Measurements from ENCODE around the gene HNRNPAB. TPM values are rescaled to one million over a fixed set of nuclear protein-coding genes. Genes with fewer than 3 reads are reported as not detected.

Gene HNRNPAB
- total RNA-seq, 4 donors from 2014 or later = 79.9 to 140 (median 106) TPM

GRCh38 chr5:178229861-178230260 lies 25.5 kb downstream of the HNRNPAB start:
- Histone ChIP-seq H3K4me1 (peaks cover 0 to 39% (median 18%) of the 10 kb centered on the region in 3 donors), H3K9me3 (no peaks in the 10 kb centered on the region), H3K27me3 (no peaks in the 10 kb centered on the region), H3K4me3 (no peak overlapping the region), H3K36me3 (peaks cover 0 to 63% of the 10 kb centered on the region in 2 donors), H3K27ac (no peak overlapping the region)
- 60% methylated on average over 1 of the region's 10 CpGs; no CpG with 5 or more reads in 1 of the 2 donors for WGBS, 2 donors (ENCODE audit: low coverage in 1 of 2)
- ATAC-seq = no peak
- TF ChIP-seq, protein P1, sequence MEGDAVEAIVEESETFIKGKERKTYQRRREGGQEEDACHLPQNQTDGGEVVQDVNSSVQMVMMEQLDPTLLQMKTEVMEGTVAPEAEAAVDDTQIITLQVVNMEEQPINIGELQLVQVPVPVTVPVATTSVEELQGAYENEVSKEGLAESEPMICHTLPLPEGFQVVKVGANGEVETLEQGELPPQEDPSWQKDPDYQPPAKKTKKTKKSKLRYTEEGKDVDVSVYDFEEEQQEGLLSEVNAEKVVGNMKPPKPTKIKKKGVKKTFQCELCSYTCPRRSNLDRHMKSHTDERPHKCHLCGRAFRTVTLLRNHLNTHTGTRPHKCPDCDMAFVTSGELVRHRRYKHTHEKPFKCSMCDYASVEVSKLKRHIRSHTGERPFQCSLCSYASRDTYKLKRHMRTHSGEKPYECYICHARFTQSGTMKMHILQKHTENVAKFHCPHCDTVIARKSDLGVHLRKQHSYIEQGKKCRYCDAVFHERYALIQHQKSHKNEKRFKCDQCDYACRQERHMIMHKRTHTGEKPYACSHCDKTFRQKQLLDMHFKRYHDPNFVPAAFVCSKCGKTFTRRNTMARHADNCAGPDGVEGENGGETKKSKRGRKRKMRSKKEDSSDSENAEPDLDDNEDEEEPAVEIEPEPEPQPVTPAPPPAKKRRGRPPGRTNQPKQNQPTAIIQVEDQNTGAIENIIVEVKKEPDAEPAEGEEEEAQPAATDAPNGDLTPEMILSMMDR (IDR thresholded peaks at IDR 0.05) = no peak
- no peak for TF ChIP-seq POLR2A (IDR thresholded peaks at IDR 0.05)
- TF ChIP-seq POLR2AphosphoS5 (IDR thresholded peaks at IDR 0.05) = no peak
- no peak for TF ChIP-seq EP300 (IDR thresholded peaks at IDR 0.05)

DNA sequence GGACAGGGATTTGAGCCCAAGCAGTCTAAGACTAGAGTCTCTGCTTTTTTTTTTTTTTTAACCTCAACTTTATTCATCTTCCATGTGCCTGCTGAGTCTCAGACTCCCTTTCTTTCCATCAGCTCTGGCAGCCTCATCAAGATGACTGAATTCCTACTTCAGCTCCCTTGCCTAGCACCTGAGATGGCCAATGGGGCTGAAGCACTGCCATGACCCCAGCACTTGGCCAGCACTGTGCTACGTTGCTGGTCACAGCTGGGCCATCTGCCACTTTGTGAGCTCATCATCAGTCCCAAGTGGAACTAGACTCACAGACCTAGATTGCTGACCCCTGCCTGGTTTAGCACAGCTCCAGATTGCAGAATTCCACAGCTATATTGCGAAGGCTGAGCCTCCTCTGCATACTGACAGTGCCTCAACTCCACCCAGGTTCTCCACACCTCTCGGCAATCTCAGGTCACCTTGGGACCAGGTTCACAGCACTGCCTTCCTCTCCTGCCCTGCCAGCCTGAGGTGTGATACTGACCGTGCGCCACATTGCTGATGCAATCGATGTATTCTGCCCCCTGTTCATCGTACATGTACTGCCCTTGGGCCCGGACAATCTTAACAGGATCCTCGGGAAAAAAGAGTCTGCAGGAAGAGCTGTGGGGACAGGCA lies 26.7 kb downstream of the HNRNPAB start:
- H3K36me3 ChIP-seq = peaks cover 0 to 53% of the 10 kb centered on the region in 2 donors
- H3K4me3 ChIP-seq = peak overlapping the region in 1 of 2 donors; percentile 97
- WGBS, 2 donors (ENCODE audit: low coverage in 1 of 2) = 40% methylated on average over 2 of the region's 9 CpGs; no CpG with 5 or more reads in 1 of the 2 donors
- H3K27ac ChIP-seq = peak overlapping the region in 2 of 4 donors; percentile 97 to 99
- H3K27me3 ChIP-seq = no peaks in the 10 kb centered on the region
- TF ChIP-seq POLR2A (IDR thresholded peaks at IDR 0.05) (no peak), EP300 (IDR thresholded peaks at IDR 0.05) (no peak), POLR2AphosphoS5 (IDR thresholded peaks at IDR 0.05) (no peak)
- TF ChIP-seq, protein P1 (IDR thresholded peaks at IDR 0.05) = no peak
- H3K4me1 ChIP-seq = peaks cover 0 to 47% (median 18%) of the 10 kb centered on the region in 3 donors
- no peak for ATAC-seq
- no peaks in the 10 kb centered on the region for H3K9me3 ChIP-seq

- TF ChIP-seq EP300 (IDR thresholded peaks at IDR 0.05) (no peak), POLR2AphosphoS5 (IDR thresholded peaks at IDR 0.05) (no peak), POLR2A (IDR thresholded peaks at IDR 0.05) (no peak)
- TF ChIP-seq, protein P1 (IDR thresholded peaks at IDR 0.05) = no peak
- Histone ChIP-seq H3K27me3 (no peaks in the 10 kb centered on the region), H3K36me3 (peaks cover 0 to 47% of the 10 kb centered on the region in 2 donors), H3K4me1 (peaks cover 0 to 53% (median 18%) of the 10 kb centered on the region in 3 donors), H3K4me3 (peak overlapping the region; percentile 67 to 97), H3K27ac (peak overlapping the region; percentile 86 to 99 (median 94)), H3K9me3 (no peaks in the 10 kb centered on the region)
- no peak for ATAC-seq
- 4% methylated on average over 5 of the region's 21 CpGs; no CpG with 5 or more reads in 1 of the 2 donors for WGBS, 2 donors (ENCODE audit: low coverage in 1 of 2)
Measured at GRCh38 chr5:178231539-178232123, 27.3 kb downstream of the HNRNPAB start.

GRCh38 chr5:178232124-178232919 lies 28.0 kb downstream of the HNRNPAB start, which contains the start of gene PHYKPL:
PHYKPL (minus strand) TSS chr5:178232802; CDS start chr5:178232550, 252 bp downstream.
- peak; percentile 83 for ATAC-seq
- H3K4me3 ChIP-seq = peak within 1 kb of the TSS; percentile 67 to 97
- peaks cover 0 to 40% of the 10 kb centered on the region in 2 donors for H3K36me3 ChIP-seq
- H3K4me1 ChIP-seq = peaks cover 0 to 60% (median 18%) of the 10 kb centered on the region in 3 donors
- H3K27ac ChIP-seq = peak within 1 kb of the TSS; percentile 86 to 99 (median 94)
- TF ChIP-seq, protein P1 (IDR thresholded peaks at IDR 0.05) = peak in 1 of 4 experiments; percentile 18
- no peak for TF ChIP-seq EP300 (IDR thresholded peaks at IDR 0.05)
- TF ChIP-seq POLR2A (IDR thresholded peaks at IDR 0.05) = peak; percentile 52 to 63
- peak; percentile 73 for TF ChIP-seq POLR2AphosphoS5 (IDR thresholded peaks at IDR 0.05)
- no peaks in the 10 kb centered on the region for H3K27me3 ChIP-seq
- H3K9me3 ChIP-seq = no peaks in the 10 kb centered on the region
- no CpG with 5 or more reads among the region's 102 CpGs for WGBS, 2 donors (ENCODE audit: low coverage in 1 of 2)
